Neural crest cell (in vitro differentiated cells): ENCODE measurements around the gene STXBP4. TPM values are rescaled to one million over a fixed set of nuclear protein-coding genes. Genes with fewer than 3 reads are reported as not detected.

Source experiments
- DNase-seq: peaks from one replicate; pipeline ENCODE4 v3.0.0; 2021; ENCODE audit warnings: low read depth, mixed read lengths, low spot score
- H3K27ac Mint-ChIP-seq: one replicate; pipeline ENCODE4 v1.8.0; 2021; ENCODE audit warnings: mild to moderate bottlenecking, mixed read lengths; ENCODE audit not compliant: unreplicated experiment
- H3K27me3 Mint-ChIP-seq: 2 replicates; pipeline ENCODE4 v1.8.0; 2021; ENCODE audit warnings: low read depth, mild to moderate bottlenecking, mixed read lengths
- H3K36me3 Mint-ChIP-seq: 2 replicates; pipeline ENCODE4 v1.8.0; 2021; ENCODE audit warnings: low read depth, mild to moderate bottlenecking, mixed read lengths
- H3K4me1 Mint-ChIP-seq: 2 replicates; pipeline ENCODE4 v1.8.0; 2021; ENCODE audit warnings: mixed read lengths
- H3K4me3 Mint-ChIP-seq: one replicate; pipeline ENCODE4 v1.8.0; 2021; ENCODE audit warnings: mild to moderate bottlenecking, mixed read lengths
- H3K9me3 Mint-ChIP-seq: 2 replicates; pipeline ENCODE4 v1.8.0; 2021; ENCODE audit warnings: mixed read lengths
- total RNA-seq: library from RNA; stranded (reverse); gene quantifications from 2 replicates; pipeline ENCODE4 v1.2.1, GENCODE V29; 2021
- TF ChIP-seq, protein P1 (sequence below): fragments of 200-600 bp; sonication (generic); conservative IDR thresholded peaks from 2 replicates; pipeline ENCODE4 v1.5.0; 2021; ENCODE audit warnings: antibody characterized with exemption, mild to moderate bottlenecking

Gene STXBP4
- total RNA-seq, 1 donor from 2014 or later, result 32.7 TPM

DNA sequence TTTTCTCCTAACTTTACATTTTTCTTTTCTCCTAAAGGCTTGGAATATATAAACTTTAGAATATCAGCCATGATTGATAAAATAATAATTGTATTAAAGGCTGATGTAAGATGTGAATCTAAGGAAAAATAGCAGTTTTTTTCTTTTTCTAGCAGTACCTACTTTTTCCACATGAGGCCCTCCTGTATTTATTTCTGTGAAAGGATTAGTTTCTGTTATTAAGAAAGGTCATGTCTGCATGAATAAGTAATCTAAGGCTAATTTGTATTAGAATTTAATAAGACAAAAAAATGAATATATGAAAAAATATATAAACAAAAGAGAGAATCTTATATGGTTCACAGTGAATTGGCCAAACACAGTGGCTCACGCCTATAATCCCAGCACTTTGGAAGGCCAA is 85.3 kb downstream of the STXBP4 start:
- Mint-ChIP-seq H3K4me3 (no peak overlapping the region), H3K27ac (no peak overlapping the region), H3K4me1 (no peaks in the 10 kb centered on the region)

DNA sequence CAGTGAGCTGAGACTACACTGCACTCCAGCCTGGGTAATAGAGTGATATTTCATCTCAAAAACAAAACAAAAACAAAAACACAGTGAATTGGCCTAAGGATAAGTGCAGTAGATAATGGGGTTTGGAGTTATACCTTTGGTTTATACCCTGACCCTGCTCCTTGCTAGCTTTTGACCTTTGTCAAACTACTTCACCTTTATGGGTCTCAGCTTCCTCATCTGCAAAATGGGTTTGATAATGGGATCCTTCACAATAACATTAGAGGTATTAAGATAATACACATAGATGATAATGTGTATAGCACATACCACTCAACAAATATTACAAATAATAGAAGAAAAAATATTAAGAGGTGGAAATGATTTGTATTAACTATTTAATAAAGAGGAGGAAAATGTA is 85.9 kb downstream of the STXBP4 start:
- TF ChIP-seq, protein P1, sequence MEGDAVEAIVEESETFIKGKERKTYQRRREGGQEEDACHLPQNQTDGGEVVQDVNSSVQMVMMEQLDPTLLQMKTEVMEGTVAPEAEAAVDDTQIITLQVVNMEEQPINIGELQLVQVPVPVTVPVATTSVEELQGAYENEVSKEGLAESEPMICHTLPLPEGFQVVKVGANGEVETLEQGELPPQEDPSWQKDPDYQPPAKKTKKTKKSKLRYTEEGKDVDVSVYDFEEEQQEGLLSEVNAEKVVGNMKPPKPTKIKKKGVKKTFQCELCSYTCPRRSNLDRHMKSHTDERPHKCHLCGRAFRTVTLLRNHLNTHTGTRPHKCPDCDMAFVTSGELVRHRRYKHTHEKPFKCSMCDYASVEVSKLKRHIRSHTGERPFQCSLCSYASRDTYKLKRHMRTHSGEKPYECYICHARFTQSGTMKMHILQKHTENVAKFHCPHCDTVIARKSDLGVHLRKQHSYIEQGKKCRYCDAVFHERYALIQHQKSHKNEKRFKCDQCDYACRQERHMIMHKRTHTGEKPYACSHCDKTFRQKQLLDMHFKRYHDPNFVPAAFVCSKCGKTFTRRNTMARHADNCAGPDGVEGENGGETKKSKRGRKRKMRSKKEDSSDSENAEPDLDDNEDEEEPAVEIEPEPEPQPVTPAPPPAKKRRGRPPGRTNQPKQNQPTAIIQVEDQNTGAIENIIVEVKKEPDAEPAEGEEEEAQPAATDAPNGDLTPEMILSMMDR, result no peak
- H3K36me3 Mint-ChIP-seq, result peaks cover 12% of the 10 kb centered on the region
- no peak for DNase-seq

More for the DNA sequence above, 85.3 kb downstream of the STXBP4 start:
- H3K9me3 Mint-ChIP-seq, result no peaks in the 10 kb centered on the region
- TF ChIP-seq, protein P1, result peak; percentile 62
- H3K36me3 Mint-ChIP-seq, result peaks cover 14% of the 10 kb centered on the region
- H3K27me3 Mint-ChIP-seq, result no peaks in the 10 kb centered on the region
- no peak for DNase-seq

DNA sequence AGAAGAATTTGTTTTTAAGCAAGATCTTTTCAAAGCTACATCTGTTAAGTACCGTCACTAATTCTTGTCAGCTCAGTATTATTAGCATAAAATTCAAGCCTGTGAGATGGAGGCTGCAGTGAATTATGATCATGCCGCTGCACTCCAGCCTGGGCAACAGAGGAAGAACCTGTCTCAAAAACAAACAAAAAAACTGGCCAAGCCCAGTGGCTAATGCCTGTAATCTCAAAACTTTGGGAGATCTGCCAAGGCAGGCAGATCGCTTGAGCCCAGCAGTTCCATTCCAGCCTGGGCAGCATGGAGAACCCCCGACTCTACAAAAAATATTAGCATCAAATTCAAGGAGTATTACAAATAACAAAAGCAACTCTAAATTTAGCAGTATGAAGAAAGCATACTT is 88.0 kb downstream of the STXBP4 start:
- no peak overlapping the region for H3K27ac Mint-ChIP-seq
- no peaks in the 10 kb centered on the region for H3K9me3 Mint-ChIP-seq
- no peaks in the 10 kb centered on the region for H3K4me1 Mint-ChIP-seq
- TF ChIP-seq, protein P1, result no peak
- H3K36me3 Mint-ChIP-seq, result peaks cover 7% of the 10 kb centered on the region
- no peaks in the 10 kb centered on the region for H3K27me3 Mint-ChIP-seq
- no peak overlapping the region for H3K4me3 Mint-ChIP-seq
- no peak for DNase-seq

More for the DNA sequence above, 85.9 kb downstream of the STXBP4 start:
- H3K27ac Mint-ChIP-seq, result no peak overlapping the region
- no peaks in the 10 kb centered on the region for H3K4me1 Mint-ChIP-seq
- H3K9me3 Mint-ChIP-seq, result no peaks in the 10 kb centered on the region
- H3K4me3 Mint-ChIP-seq, result no peak overlapping the region
- no peaks in the 10 kb centered on the region for H3K27me3 Mint-ChIP-seq

DNA sequence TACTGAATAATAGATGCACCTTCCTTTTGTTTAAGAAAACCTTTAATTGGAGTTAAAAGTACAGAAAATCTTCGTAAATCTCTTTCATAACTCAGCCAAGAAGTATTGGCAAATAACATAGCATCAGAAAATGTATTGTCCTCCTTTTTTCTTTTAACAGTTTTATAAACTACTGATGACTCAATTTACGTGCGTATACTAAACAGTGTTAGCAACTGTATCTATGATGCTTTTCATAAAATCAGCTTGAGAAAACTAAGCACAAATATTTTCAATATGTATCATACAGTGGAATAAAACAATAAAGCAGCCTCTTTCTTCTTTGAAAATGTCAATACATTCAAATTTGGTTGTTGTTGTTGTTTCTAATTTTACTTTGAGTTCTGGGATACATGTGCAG is 88.6 kb downstream of the STXBP4 start:
- Mint-ChIP-seq H3K27me3 (no peaks in the 10 kb centered on the region), H3K36me3 (peaks cover 7% of the 10 kb centered on the region), H3K4me3 (no peak overlapping the region), H3K4me1 (no peaks in the 10 kb centered on the region), H3K27ac (no peak overlapping the region), H3K9me3 (no peaks in the 10 kb centered on the region)
- DNase-seq, result no peak
- TF ChIP-seq, protein P1, result no peak

- Mint-ChIP-seq H3K9me3 (no peaks in the 10 kb centered on the region), H3K4me1 (no peaks in the 10 kb centered on the region), H3K27ac (no peak overlapping the region), H3K27me3 (no peaks in the 10 kb centered on the region), H3K36me3 (peaks cover 7% of the 10 kb centered on the region), H3K4me3 (no peak overlapping the region)
- DNase-seq, result no peak
- TF ChIP-seq, protein P1, result no peak
Observed at GRCh38 chr17:55059724-55060123, 91.2 kb downstream of the STXBP4 start.

- TF ChIP-seq, protein P1, result no peak
- Mint-ChIP-seq H3K27me3 (no peaks in the 10 kb centered on the region), H3K36me3 (peaks cover 3% of the 10 kb centered on the region), H3K27ac (no peak overlapping the region), H3K9me3 (no peaks in the 10 kb centered on the region), H3K4me3 (no peak overlapping the region), H3K4me1 (no peaks in the 10 kb centered on the region)
- DNase-seq, result no peak
Observed at GRCh38 chr17:55062921-55063320, 94.4 kb downstream of the STXBP4 start.
